Right atrium auricular region (tissue), 2 donors: ENCODE data around the gene OLFM3. TPM values are rescaled to one million over a fixed set of nuclear protein-coding genes. Genes with fewer than 3 reads are reported as not detected.

Experiments used
- DNase-seq: peaks from one replicate; pipeline ENCODE4 v3.0.0-alpha.2; 2019; ENCODE audit warnings: low spot score
- H3K27ac ChIP-seq, 2 donors: fragments of 200-600 bp; sonication (generic); 1 replicate in 1 of 2; 2 replicates in 1 of 2; pipeline ENCODE4 v1.5.1; 2016 to 2019
- H3K27me3 ChIP-seq, 2 donors: fragments of 200-600 bp; sonication (generic); one replicate each; pipeline versions ENCODE4 v1.5.1 to v1.6.0; 2017 to 2019
- H3K36me3 ChIP-seq: fragments of 200-600 bp; sonication (generic); one replicate; pipeline ENCODE4 v1.5.1; 2016
- H3K4me1 ChIP-seq, 2 donors: fragments of 200-600 bp; sonication (generic); one replicate each; pipeline versions ENCODE4 v1.5.1 to v1.6.0; 2017 to 2019
- H3K4me3 ChIP-seq, 2 donors: fragments of 200-600 bp; sonication (generic); 1 replicate in 1 of 2; 2 replicates in 1 of 2; pipeline ENCODE4 v1.5.1; 2017 to 2019; ENCODE audit warnings: mild to moderate bottlenecking in 1 of 2, moderate library complexity in 1 of 2
- H3K9me3 ChIP-seq, 2 donors: fragments of 200-600 bp; sonication (generic); one replicate each; pipeline ENCODE4 v1.5.1; 2019
- total RNA-seq, 2 donors: library from RNA; depleted of rRNA; stranded (reverse); fragments of >200 nt; gene quantifications; one replicate each; pipeline ENCODE4 v1.1.0, GENCODE V29; 2016
- TF ChIP-seq, protein P1 (sequence below), 2 donors: fragments of 200-600 bp; sonication (generic); IDR thresholded peaks; one replicate each; pipeline ENCODE4 v1.5.1; 2019; ENCODE audit warnings: antibody characterized with exemption in 2 of 2

OLFM3 gene
- total RNA-seq, 2 donors from 2014 or later, result not detected

DNA sequence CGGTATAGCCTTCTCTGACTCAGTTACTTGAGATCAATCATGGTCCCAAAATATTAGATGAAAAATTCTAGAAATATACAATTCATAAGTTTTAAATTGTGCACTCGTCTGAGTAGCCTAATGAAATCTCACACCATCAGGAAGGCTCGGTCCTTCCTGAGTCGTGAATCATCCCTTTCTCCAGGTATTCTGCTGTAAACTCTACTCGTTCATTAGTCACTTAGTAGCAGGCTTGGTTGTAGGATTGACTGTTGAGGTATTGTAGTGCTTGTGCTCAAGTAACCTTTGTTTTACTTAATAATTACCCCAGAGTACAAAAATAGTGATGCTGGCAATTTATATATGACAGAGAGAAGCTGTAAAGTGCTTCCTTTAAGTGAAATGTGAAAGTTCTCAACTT lies 238.7 kb downstream of the OLFM3 start:
- no peaks in the 10 kb centered on the region for H3K4me1 ChIP-seq
- H3K4me3 ChIP-seq, result no peak overlapping the region
- TF ChIP-seq, protein P1, sequence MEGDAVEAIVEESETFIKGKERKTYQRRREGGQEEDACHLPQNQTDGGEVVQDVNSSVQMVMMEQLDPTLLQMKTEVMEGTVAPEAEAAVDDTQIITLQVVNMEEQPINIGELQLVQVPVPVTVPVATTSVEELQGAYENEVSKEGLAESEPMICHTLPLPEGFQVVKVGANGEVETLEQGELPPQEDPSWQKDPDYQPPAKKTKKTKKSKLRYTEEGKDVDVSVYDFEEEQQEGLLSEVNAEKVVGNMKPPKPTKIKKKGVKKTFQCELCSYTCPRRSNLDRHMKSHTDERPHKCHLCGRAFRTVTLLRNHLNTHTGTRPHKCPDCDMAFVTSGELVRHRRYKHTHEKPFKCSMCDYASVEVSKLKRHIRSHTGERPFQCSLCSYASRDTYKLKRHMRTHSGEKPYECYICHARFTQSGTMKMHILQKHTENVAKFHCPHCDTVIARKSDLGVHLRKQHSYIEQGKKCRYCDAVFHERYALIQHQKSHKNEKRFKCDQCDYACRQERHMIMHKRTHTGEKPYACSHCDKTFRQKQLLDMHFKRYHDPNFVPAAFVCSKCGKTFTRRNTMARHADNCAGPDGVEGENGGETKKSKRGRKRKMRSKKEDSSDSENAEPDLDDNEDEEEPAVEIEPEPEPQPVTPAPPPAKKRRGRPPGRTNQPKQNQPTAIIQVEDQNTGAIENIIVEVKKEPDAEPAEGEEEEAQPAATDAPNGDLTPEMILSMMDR (IDR thresholded peaks at IDR 0.05), result no peak
- H3K27me3 ChIP-seq, result no peaks in the 10 kb centered on the region
- H3K27ac ChIP-seq, result no peak overlapping the region
- no peaks in the 10 kb centered on the region for H3K36me3 ChIP-seq
- no peaks in the 10 kb centered on the region for H3K9me3 ChIP-seq
- no peak for DNase-seq

DNA sequence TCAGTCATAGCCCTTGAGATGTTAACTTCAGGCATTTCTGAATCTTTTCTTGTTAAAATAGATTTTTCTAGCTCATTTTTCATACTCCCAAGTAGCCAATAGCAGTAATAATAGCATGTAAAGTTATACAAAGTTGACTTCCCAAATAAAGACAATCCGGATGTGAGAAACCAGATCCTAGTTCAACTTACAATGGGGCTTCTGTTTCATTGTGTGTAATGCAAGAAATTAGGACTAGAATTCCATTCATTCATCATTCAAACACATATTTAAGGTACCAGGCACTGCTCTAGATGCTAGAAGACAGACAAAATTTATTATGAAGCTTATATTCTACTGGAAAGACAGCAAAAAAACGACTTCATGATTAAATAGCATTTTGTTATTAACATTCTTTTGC lies 240.3 kb downstream of the OLFM3 start:
- TF ChIP-seq, protein P1 (IDR thresholded peaks at IDR 0.05), result no peak
- H3K9me3 ChIP-seq, result peaks cover 0 to 4% of the 10 kb centered on the region in 2 donors
- DNase-seq, result no peak
- H3K36me3 ChIP-seq, result no peaks in the 10 kb centered on the region
- H3K27ac ChIP-seq, result no peak overlapping the region
- H3K27me3 ChIP-seq, result no peaks in the 10 kb centered on the region
- H3K4me1 ChIP-seq, result no peaks in the 10 kb centered on the region
- no peak overlapping the region for H3K4me3 ChIP-seq
